H1 (cell line): ENCODE data around the gene FREM1. TPM values are rescaled to one million over a fixed set of nuclear protein-coding genes. Genes with fewer than 3 reads are reported as not detected.

ENCODE experiments used
- CTCF ChIA-PET: fragments of 300-600 bp; sonication (Branson Sonifier 250); formaldehyde crosslinking; loops from one replicate; lab custom pipeline; 2021; ENCODE audit not compliant: partially characterized antibody; lab: Charles Lee
- POLR2A ChIA-PET: fragments of 300-600 bp; sonication (Branson Sonifier 250); formaldehyde crosslinking; loops from one replicate; lab custom pipeline; 2021; ENCODE audit warnings: inconsistent platforms; ENCODE audit not compliant: partially characterized antibody; lab: Charles Lee
- DNase-seq, 2 experiments: peaks; one replicate each; pipeline versions ENCODE4 v3.0.0 to v3.0.0-alpha.2; 2010 to 2022; ENCODE audit warnings: low spot score in 2 of 2, low read depth in 1 of 2, mixed read lengths in 1 of 2
- FAIRE-seq: peaks from 2 replicates; lab custom pipeline; 2011; peaks lifted over from hg19 to GRCh38; lab: Jason Lieb, UNC
- H2AFZ ChIP-seq: 2 replicates; pipeline ENCODE4 v1.8.1; 2012; ENCODE audit warnings: low read length, inconsistent platforms
- H2AK5ac ChIP-seq: 2 replicates; pipeline ENCODE4 v1.6.1; 2013; ENCODE audit warnings: low read depth, low read length
- H2BK120ac ChIP-seq: replicated peaks from 2 replicates; pipeline ENCODE3; 2013; ENCODE audit warnings: low read depth, low read length, inconsistent platforms
- H2BK12ac ChIP-seq: 2 replicates; pipeline ENCODE4 v1.6.1; 2013; ENCODE audit warnings: low read depth, low read length
- H2BK15ac ChIP-seq: 2 replicates; pipeline ENCODE4 v1.6.1; 2013; ENCODE audit warnings: low read length
- H2BK20ac ChIP-seq: 2 replicates; pipeline ENCODE4 v1.6.1; 2013; ENCODE audit warnings: low read length
- H2BK5ac ChIP-seq: 2 replicates; pipeline ENCODE4 v1.6.1; 2013; ENCODE audit warnings: low read depth, low read length
- H3K14ac ChIP-seq: 2 replicates; pipeline ENCODE4 v1.6.1; 2013; ENCODE audit warnings: inconsistent platforms; ENCODE audit not compliant: insufficient read length
- H3K18ac ChIP-seq: 2 replicates; pipeline ENCODE4 v1.6.1; 2013; ENCODE audit warnings: low read length; ENCODE audit errors: extremely low read depth
- H3K23ac ChIP-seq: 2 replicates; pipeline ENCODE4 v1.6.1; 2013; ENCODE audit warnings: inconsistent platforms; ENCODE audit not compliant: insufficient read length
- H3K23me2 ChIP-seq: 2 replicates; pipeline ENCODE4 v1.6.1; 2013; ENCODE audit warnings: low read depth, low read length
- H3K27ac ChIP-seq: 2 replicates; pipeline ENCODE4 v1.6.1; 2011; ENCODE audit warnings: low read depth, low read length, inconsistent platforms
- H3K27me3 ChIP-seq, 4 experiments: replicated peaks in 1 of 4; 1 replicate in 1 of 4; 2 replicates in 3 of 4; pipeline versions ENCODE4 v1.6.1 to v1.8.1; 2011 to 2013; ENCODE audit warnings: low read length in 3 of 4, mild to moderate bottlenecking in 3 of 4, inconsistent platforms in 2 of 4, mixed read lengths in 2 of 4, moderate library complexity in 1 of 4; ENCODE audit not compliant: control insufficient read depth in 3 of 4, insufficient read depth in 3 of 4; ENCODE audit errors: extremely low read depth in 1 of 4
- H3K36me3 ChIP-seq, 4 experiments: 2 replicates each; pipeline versions ENCODE4 v1.6.1 to v1.8.1; 2011 to 2013; ENCODE audit warnings: mild to moderate bottlenecking in 4 of 4, low read length in 3 of 4, moderate library complexity in 2 of 4, control low read depth in 1 of 4, inconsistent platforms in 1 of 4; ENCODE audit not compliant: insufficient read depth in 4 of 4, control insufficient read depth in 2 of 4
- H3K4ac ChIP-seq: replicated peaks from 2 replicates; pipeline ENCODE3; 2013; ENCODE audit warnings: low read length, low read depth, mixed read lengths, inconsistent platforms; ENCODE audit not compliant: insufficient read length
- H3K4me1 ChIP-seq, 4 experiments: replicated peaks in 1 of 4; 1 replicate in 1 of 4; 2 replicates in 3 of 4; pipeline versions ENCODE4 v1.6.1 to v1.8.1; 2011 to 2013; ENCODE audit warnings: low read length in 3 of 4, inconsistent platforms in 2 of 4, mixed read lengths in 1 of 4; ENCODE audit not compliant: insufficient read depth in 4 of 4, control insufficient read depth in 3 of 4
- H3K4me2 ChIP-seq, 2 experiments: 2 replicates each; pipeline versions ENCODE4 v1.6.1 to v1.8.1; 2011 to 2013; ENCODE audit warnings: low read depth in 2 of 2, low read length in 2 of 2, control low read depth in 1 of 2, inconsistent platforms in 1 of 2, mild to moderate bottlenecking in 1 of 2; ENCODE audit not compliant: insufficient read depth in 1 of 2
- H3K4me3 ChIP-seq, 4 experiments: fragments of 200-600, 300-600 bp in 1 of 4; sonication (generic), shearing (Covaris generic), sonication (Bioruptor Twin) in 1 of 4; 2 replicates each; pipeline versions ENCODE4 v1.5.1 to v1.8.1; 2011 to 2016; ENCODE audit warnings: low read length in 4 of 4, low read depth in 3 of 4, control low read depth in 2 of 4, inconsistent platforms in 2 of 4, mild to moderate bottlenecking in 2 of 4, mixed read lengths in 1 of 4, moderate library complexity in 1 of 4; ENCODE audit not compliant: insufficient read depth in 2 of 4; ENCODE audit errors: extremely low read depth in 1 of 4
- H3K56ac ChIP-seq: replicated peaks from 2 replicates; pipeline ENCODE3; 2013; ENCODE audit warnings: low read depth, mild to moderate bottlenecking, mixed read lengths, low read length, inconsistent platforms; ENCODE audit not compliant: insufficient read length
- H3K79me1 ChIP-seq: 2 replicates; pipeline ENCODE4 v1.6.1; 2013; ENCODE audit warnings: low read depth, low read length, control low read depth
- H3K79me2 ChIP-seq, 2 experiments: 2 replicates each; pipeline versions ENCODE4 v1.6.1 to v1.8.1; 2012 to 2013; ENCODE audit warnings: low read length in 2 of 2, mild to moderate bottlenecking in 2 of 2, inconsistent platforms in 1 of 2; ENCODE audit not compliant: insufficient read depth in 2 of 2, control insufficient read depth in 1 of 2
- H3K9ac ChIP-seq, 4 experiments: replicated peaks in 1 of 4; 1 replicate in 1 of 4; 2 replicates in 3 of 4; pipeline versions ENCODE4 v1.6.1 to v1.8.1; 2011 to 2013; ENCODE audit warnings: low read depth in 3 of 4, low read length in 3 of 4, control low read depth in 2 of 4, mild to moderate bottlenecking in 2 of 4, moderate library complexity in 2 of 4, inconsistent platforms in 1 of 4; ENCODE audit errors: extremely low read depth in 1 of 4
- H3K9me3 ChIP-seq, 2 experiments: 2 replicates each; pipeline versions ENCODE4 v1.6.1 to v1.8.1; 2012 to 2013; ENCODE audit warnings: mild to moderate bottlenecking in 2 of 2, moderate library complexity in 2 of 2, control low read depth in 1 of 2, inconsistent platforms in 1 of 2, low read depth in 1 of 2, low read length in 1 of 2, mixed read lengths in 1 of 2; ENCODE audit not compliant: insufficient read depth in 2 of 2
- H4K20me1 ChIP-seq, 2 experiments: replicated peaks in 1 of 2; 2 replicates each; pipeline versions ENCODE3 to v1.8.1; 2011 to 2013; ENCODE audit warnings: inconsistent platforms in 2 of 2, low read length in 2 of 2, mild to moderate bottlenecking in 1 of 2; ENCODE audit not compliant: insufficient read depth in 2 of 2, control insufficient read depth in 1 of 2
- H4K5ac ChIP-seq: 2 replicates; pipeline ENCODE4 v1.6.1; 2013; ENCODE audit warnings: low read length, low read depth, mixed read lengths, inconsistent platforms; ENCODE audit not compliant: insufficient read length
- H4K8ac ChIP-seq: 2 replicates; pipeline ENCODE4 v1.8.0; 2013; ENCODE audit warnings: mild to moderate bottlenecking, moderate library complexity, low read length, inconsistent platforms; ENCODE audit not compliant: insufficient read depth; ENCODE audit errors: extremely low read depth
- H4K91ac ChIP-seq: replicated peaks from 2 replicates; pipeline ENCODE3; 2013; ENCODE audit warnings: low read length, mixed read lengths, inconsistent platforms; ENCODE audit not compliant: insufficient read length
- BCL11A ChIP-seq, 2 experiments: IDR thresholded peaks; one replicate each; pipeline ENCODE4 v1.6.1; 2011; ENCODE audit warnings: low read depth in 2 of 2, low read length in 2 of 2, mild to moderate bottlenecking in 2 of 2
- POLR2AphosphoS5 ChIP-seq: IDR thresholded peaks from 2 replicates; pipeline ENCODE4 v1.6.1; 2011; ENCODE audit warnings: low read depth, low read length
- RFX5 ChIP-seq: IDR thresholded peaks from 2 replicates; pipeline ENCODE4 v1.6.1; 2011; ENCODE audit warnings: low read depth, low read length, improper control_type of control experiment, borderline replicate concordance
- SRF ChIP-seq: IDR thresholded peaks from 2 replicates; pipeline ENCODE4 v1.6.1; 2011; ENCODE audit warnings: mild to moderate bottlenecking, low read depth, low read length, moderate library complexity
- YY1 ChIP-seq: IDR thresholded peaks from 2 replicates; pipeline ENCODE4 v1.6.1; 2011; ENCODE audit warnings: low read depth, mild to moderate bottlenecking, low read length
- polyA plus RNA-seq, 7 experiments: library from polyadenylated mRNA; depleted of rRNA in 3 of 7; stranded (reverse) in 5 of 7; unstranded in 2 of 7; fragments of >200 nt in 5 of 7; fragments of 200-250 nt in 2 of 7; gene quantifications; 1 replicate in 5 of 7; 2 replicates in 1 of 7; 4 replicates in 1 of 7; pipeline versions ENCODE4 v1.2.1 to v1.2.3, GENCODE V29; 2011 to 2013; ENCODE audit warnings: missing spikeins in 2 of 7, mixed read lengths in 2 of 7
- total RNA-seq: library from RNA; stranded (reverse); fragmentation: NEBNext Ultra II Directional; extraction: Animal tissue kit (Norgen Biotek cat#: 25700); gene quantifications from 2 replicates; pipeline ENCODE4 v1.2.1, GENCODE V29; 2021
- TF ChIP-seq, protein P1 (sequence below): IDR thresholded peaks from 2 replicates; pipeline ENCODE4 v1.6.1; 2012; ENCODE audit warnings: low read length, inconsistent platforms
- TF ChIP-seq, protein P2 (sequence below): IDR thresholded peaks from 2 replicates; pipeline ENCODE4 v1.6.1; 2012; ENCODE audit warnings: inconsistent platforms
- TF ChIP-seq, protein P3 (sequence below): IDR thresholded peaks from 2 replicates; pipeline ENCODE4 v1.6.1; 2012; ENCODE audit warnings: inconsistent platforms

The FREM1 gene
- total and polyA plus RNA-seq, 2 of the 8 experiments (the other 6 are each of a cell fraction or from before 2014, with no cell fraction given), result 2.6 to 3.1 TPM

DNA sequence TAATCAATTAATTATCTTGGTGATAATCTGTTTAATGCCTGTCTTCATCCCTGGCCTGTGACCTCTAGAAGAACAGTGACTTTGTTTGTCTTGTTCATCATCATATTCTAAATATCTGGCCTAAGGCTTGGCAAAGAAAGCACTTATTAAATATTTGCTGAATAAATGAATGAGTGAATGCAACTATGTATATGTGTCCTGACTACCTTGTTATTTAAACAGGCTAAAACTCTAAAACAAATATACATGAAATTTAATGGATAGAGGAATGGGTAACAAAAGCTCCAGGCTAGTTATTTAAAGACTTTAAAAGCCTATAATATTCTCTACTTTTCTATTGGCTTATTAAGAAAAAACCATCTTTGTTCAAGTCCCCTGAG lies 96.0 kb downstream of the FREM1 start:
- FAIRE-seq, result no peak
- no peak overlapping the region for H4K5ac ChIP-seq
- no peaks in the 10 kb centered on the region for H3K23me2 ChIP-seq
- no peak overlapping the region for H2BK12ac ChIP-seq
- no peak overlapping the region for H3K4me2 ChIP-seq
- H3K23ac ChIP-seq, result no peak overlapping the region
- H3K79me1 ChIP-seq, result no peaks in the 10 kb centered on the region
- no peak overlapping the region for H3K4ac ChIP-seq
- no peaks in the 10 kb centered on the region for H3K27me3 ChIP-seq
- no peak overlapping the region for H3K18ac ChIP-seq
- H3K27ac ChIP-seq, result no peak overlapping the region
- no peak overlapping the region for H4K91ac ChIP-seq
- no peak for TF ChIP-seq BCL11A (IDR thresholded peaks at IDR 0.05; ENCODE audit: low read depth in 2 of 2, low read length in 2 of 2)
- TF ChIP-seq, protein P1, sequence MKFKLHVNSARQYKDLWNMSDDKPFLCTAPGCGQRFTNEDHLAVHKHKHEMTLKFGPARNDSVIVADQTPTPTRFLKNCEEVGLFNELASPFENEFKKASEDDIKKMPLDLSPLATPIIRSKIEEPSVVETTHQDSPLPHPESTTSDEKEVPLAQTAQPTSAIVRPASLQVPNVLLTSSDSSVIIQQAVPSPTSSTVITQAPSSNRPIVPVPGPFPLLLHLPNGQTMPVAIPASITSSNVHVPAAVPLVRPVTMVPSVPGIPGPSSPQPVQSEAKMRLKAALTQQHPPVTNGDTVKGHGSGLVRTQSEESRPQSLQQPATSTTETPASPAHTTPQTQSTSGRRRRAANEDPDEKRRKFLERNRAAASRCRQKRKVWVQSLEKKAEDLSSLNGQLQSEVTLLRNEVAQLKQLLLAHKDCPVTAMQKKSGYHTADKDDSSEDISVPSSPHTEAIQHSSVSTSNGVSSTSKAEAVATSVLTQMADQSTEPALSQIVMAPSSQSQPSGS, result no peak
- TF ChIP-seq SRF, result no peak
- no peak for TF ChIP-seq POLR2AphosphoS5
- TF ChIP-seq, protein P2, sequence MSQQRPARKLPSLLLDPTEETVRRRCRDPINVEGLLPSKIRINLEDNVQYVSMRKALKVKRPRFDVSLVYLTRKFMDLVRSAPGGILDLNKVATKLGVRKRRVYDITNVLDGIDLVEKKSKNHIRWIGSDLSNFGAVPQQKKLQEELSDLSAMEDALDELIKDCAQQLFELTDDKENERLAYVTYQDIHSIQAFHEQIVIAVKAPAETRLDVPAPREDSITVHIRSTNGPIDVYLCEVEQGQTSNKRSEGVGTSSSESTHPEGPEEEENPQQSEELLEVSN, result no peak
- TF ChIP-seq RFX5, result no peak
- TF ChIP-seq, protein P3, sequence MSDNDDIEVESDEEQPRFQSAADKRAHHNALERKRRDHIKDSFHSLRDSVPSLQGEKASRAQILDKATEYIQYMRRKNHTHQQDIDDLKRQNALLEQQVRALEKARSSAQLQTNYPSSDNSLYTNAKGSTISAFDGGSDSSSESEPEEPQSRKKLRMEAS, result no peak
- TF ChIP-seq YY1, result no peak
- no peak overlapping the region for H4K8ac ChIP-seq
- no peak overlapping the region for H3K4me3 ChIP-seq
- no peak overlapping the region for H3K56ac ChIP-seq
- no peaks in the 10 kb centered on the region for H3K79me2 ChIP-seq
- no peaks in the 10 kb centered on the region for H3K36me3 ChIP-seq
- no peak overlapping the region for H2AFZ ChIP-seq
- H3K9me3 ChIP-seq, result no peaks in the 10 kb centered on the region
- H2AK5ac ChIP-seq, result no peak overlapping the region
- no peak overlapping the region for H2BK15ac ChIP-seq
- no peaks in the 10 kb centered on the region for H3K4me1 ChIP-seq
- H2BK5ac ChIP-seq, result no peak overlapping the region
- H2BK20ac ChIP-seq, result no peak overlapping the region
- ChIA-PET CTCF (interaction anchor here (1.0 kb wide), 1 partner anchor 267 kb away, joined by 3 read pairs; no protein-coding TSS in a partner anchor), POLR2A (no interaction called here)
- H3K9ac ChIP-seq, result no peak overlapping the region
- no peaks in the 10 kb centered on the region for H4K20me1 ChIP-seq
- no peak overlapping the region for H2BK120ac ChIP-seq
- no peak overlapping the region for H3K14ac ChIP-seq
- DNase-seq, result no peak
